GM12864 (cell line): ENCODE measurements around the gene GLRA3.
"Not testable (repeated sequence)": the region's sequence is repeated elsewhere in the genome, so short reads cannot be mapped to it uniquely, and the experiment has no call there.

Source experiments
- DNase-seq: peaks from one replicate; pipeline ENCODE4 v3.0.0-alpha.2; 2011; ENCODE audit warnings: low read depth
- H3K4me3 ChIP-seq: 2 replicates; pipeline ENCODE4 v1.5.1; 2011; ENCODE audit warnings: mild to moderate bottlenecking, low read depth, low read length, control low read depth
- CTCF ChIP-seq: IDR thresholded peaks from 2 replicates; pipeline ENCODE4 v1.5.1; 2011; ENCODE audit warnings: low read depth, mild to moderate bottlenecking, moderate library complexity, low read length, control low read depth, inconsistent platforms; ENCODE audit errors: missing control alignments

Gene GLRA3

GRCh38 chr4:174650711-174651355 lies 178.2 kb downstream of the GLRA3 start:
- DNase-seq: no peak
- TF ChIP-seq CTCF: no peak
- no peak overlapping the region for H3K4me3 ChIP-seq

GRCh38 chr4:174648812-174649211 lies 180.2 kb downstream of the GLRA3 start:
- no peak overlapping the region for H3K4me3 ChIP-seq
- no peak for TF ChIP-seq CTCF
- DNase-seq: no peak

GRCh38 chr4:174646326-174646725 lies 182.7 kb downstream of the GLRA3 start:
- DNase-seq: no peak

DNA sequence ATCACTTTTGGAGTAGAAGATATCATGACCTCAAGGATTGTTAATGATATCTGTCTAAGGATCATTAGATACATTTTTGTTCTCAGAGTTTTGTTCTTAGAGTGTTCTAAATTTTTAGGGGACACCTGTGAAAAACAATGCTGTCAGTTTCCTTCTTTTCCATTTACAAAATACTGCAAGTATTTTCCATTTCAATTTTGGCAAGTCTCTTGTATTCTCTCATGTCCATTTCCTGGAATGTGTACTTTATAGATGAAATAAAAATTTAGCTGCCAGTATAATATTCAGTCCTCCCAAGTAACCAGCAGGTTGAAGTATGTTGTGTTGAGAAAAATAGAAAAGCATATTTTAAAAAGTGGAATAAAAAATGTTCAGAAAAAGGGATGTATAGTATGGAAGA lies 188.9 kb downstream of the GLRA3 start:
- TF ChIP-seq CTCF: no peak
- H3K4me3 ChIP-seq: no peak overlapping the region
- DNase-seq: no peak

More at GRCh38 chr4:174646326-174646725, 182.7 kb downstream of the GLRA3 start:
- TF ChIP-seq CTCF: no peak
- no peak overlapping the region for H3K4me3 ChIP-seq

- no peak for TF ChIP-seq CTCF
- DNase-seq: no peak
Observed at GRCh38 chr4:174635732-174636131, 193.3 kb downstream of the GLRA3 start.

GRCh38 chr4:174633399-174633798 lies 195.6 kb downstream of the GLRA3 start:
- DNase-seq: no peak
- no peak overlapping the region for H3K4me3 ChIP-seq
- no peak for TF ChIP-seq CTCF

More at GRCh38 chr4:174635732-174636131, 193.3 kb downstream of the GLRA3 start:
- no peak overlapping the region for H3K4me3 ChIP-seq

- TF ChIP-seq CTCF: peak; percentile 54
- no peak for DNase-seq
- H3K4me3 ChIP-seq: no peak overlapping the region
Observed at GRCh38 chr4:174631901-174632758, 196.9 kb downstream of the GLRA3 start.

DNA sequence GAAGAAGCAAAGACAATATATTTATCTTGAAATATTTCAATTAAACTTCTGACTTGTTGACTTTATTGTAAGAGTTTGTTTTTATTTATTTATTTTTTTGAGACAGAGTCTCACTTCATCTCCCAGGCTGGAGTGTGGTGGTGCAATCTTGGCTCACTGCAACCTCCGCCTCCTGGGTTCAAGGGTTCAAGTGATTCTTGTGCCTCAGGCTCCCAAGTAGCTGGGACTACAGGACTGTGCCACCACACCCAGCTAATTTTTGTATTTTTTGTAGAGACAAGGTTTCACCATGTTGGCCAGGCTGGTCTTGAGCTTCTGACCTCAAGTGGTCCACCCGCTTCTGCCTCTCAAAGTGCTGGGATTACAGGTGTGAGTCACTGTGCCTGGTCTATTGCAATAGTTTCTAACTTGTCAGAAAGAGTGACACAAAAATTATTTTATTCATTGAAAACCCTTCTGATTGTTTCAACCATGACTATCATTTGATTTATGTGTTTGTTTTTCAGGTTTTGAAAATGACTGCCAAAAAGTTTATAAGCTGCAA lies 199.1 kb downstream of the GLRA3 start:
- not testable (repeated sequence) for DNase-seq, H3K4me3 ChIP-seq
